ENCODE results near the gene CYS1. TPM values are rescaled to one million over a fixed set of nuclear protein-coding genes. Genes with fewer than 3 reads are reported as not detected.
A peak's percentile ranks its signal among the peaks of the same experiment; 100 is the strongest.

Gene CYS1
- total RNA-seq, 1 donor from 2014 or later, result 0.56 TPM

GRCh38 chr2:10046931-10047330 is 33.3 kb downstream of the CYS1 start:
- Histone ChIP-seq H3K4me1 (peaks cover 3% of the 10 kb centered on the region), H3K27me3 (peaks cover 18% of the 10 kb centered on the region), H3K27ac (no peak overlapping the region), H3F3A (ENCODE audit: low read depth) (peaks cover 29% of the 10 kb centered on the region), H3K9ac (no peak overlapping the region), H3K9me3 (ENCODE audit: low read depth) (peaks cover 5% of the 10 kb centered on the region), H3K4me2 (no peak overlapping the region), H3K36me3 (no peaks in the 10 kb centered on the region), H4K20me1 (ENCODE audit: low read depth) (peaks cover 15% of the 10 kb centered on the region), H2AFZ (replicated peaks) (no peak overlapping the region), H3K4me3 (no peak overlapping the region), H3K79me2 (ENCODE audit: low read depth) (no peaks in the 10 kb centered on the region)
- Mint-ChIP-seq H3K27ac (no peak overlapping the region), H3K4me3 (peak overlapping the region; percentile 4), H3K4me1 (peaks cover 28% of the 10 kb centered on the region), H3K9me3 (no peaks in the 10 kb centered on the region), H3K27me3 (ENCODE audit: insufficient read depth, low read depth) (peaks cover 6% of the 10 kb centered on the region), H3K36me3 (peaks cover 21% of the 10 kb centered on the region)
- DNase-seq (ENCODE audit: low spot score), result no peak
- TF ChIP-seq CTCF (IDR thresholded peaks at IDR 0.05) (no peak), EZH2 (IDR thresholded peaks at IDR 0.05) (no peak), EZH2phosphoT487 (IDR thresholded peaks at IDR 0.05) (no peak)

DNA sequence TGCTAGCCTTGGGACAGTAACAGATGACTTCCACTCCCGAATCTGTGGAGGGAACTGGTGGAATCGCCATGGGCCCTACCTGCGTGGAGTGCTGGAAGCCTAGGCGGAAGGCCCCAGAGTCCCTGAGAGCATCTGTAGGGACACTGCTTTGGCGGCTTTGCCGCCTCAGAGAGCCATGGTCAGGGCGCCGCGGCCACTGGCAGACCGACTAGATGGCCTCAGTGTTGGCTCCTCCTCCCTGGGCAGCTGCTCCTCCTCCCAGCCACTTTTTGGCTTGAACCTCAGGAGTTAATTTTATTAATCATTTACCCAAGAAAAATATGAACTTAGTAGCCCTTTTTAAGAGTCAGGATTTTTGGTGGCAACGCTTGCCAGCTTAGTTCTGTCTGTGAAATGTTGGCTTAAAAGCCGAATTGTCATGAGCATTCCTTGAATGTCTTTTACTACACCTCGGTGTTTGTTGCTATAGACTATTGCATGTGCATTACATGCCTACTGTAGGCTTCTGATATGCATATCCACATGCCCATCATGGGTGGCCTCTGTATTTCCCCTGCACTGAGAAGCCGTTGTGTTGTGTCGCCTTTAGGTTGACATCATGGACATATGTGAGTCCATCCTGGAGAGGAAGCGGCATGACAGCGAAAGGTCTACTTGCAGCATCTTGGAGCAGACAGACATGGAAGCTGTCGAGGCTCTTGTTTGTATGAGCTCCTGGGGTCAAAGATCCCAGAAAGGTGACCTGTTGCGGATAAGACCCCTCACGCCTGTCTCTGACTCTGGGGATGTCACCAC is 34.5 kb downstream of the CYS1 start:
- Mint-ChIP-seq H3K27ac (no peak overlapping the region), H3K4me3 (peak overlapping the region; percentile 53), H3K9me3 (peaks cover 1% of the 10 kb centered on the region), H3K27me3 (ENCODE audit: insufficient read depth, low read depth) (peaks cover 13% of the 10 kb centered on the region), H3K36me3 (peaks cover 21% of the 10 kb centered on the region), H3K4me1 (peaks cover 36% of the 10 kb centered on the region)
- Histone ChIP-seq H3F3A (ENCODE audit: low read depth) (peaks cover 29% of the 10 kb centered on the region), H3K36me3 (no peaks in the 10 kb centered on the region), H3K9ac (no peak overlapping the region), H3K79me2 (ENCODE audit: low read depth) (no peaks in the 10 kb centered on the region), H2AFZ (replicated peaks) (no peak overlapping the region), H3K4me3 (no peak overlapping the region), H3K4me2 (no peak overlapping the region), H4K20me1 (ENCODE audit: low read depth) (peaks cover 15% of the 10 kb centered on the region), H3K27ac (no peak overlapping the region), H3K27me3 (peaks cover 30% of the 10 kb centered on the region), H3K9me3 (ENCODE audit: low read depth) (peaks cover 5% of the 10 kb centered on the region), H3K4me1 (peaks cover 3% of the 10 kb centered on the region)
- no peak for DNase-seq (ENCODE audit: low spot score)
- no peak for TF ChIP-seq EZH2 (IDR thresholded peaks at IDR 0.05)

GRCh38 chr2:10043906-10044601 is 36.2 kb downstream of the CYS1 start:
- H3K27ac Mint-ChIP-seq, result no peak overlapping the region
- no peak overlapping the region for H3K27ac ChIP-seq

DNA sequence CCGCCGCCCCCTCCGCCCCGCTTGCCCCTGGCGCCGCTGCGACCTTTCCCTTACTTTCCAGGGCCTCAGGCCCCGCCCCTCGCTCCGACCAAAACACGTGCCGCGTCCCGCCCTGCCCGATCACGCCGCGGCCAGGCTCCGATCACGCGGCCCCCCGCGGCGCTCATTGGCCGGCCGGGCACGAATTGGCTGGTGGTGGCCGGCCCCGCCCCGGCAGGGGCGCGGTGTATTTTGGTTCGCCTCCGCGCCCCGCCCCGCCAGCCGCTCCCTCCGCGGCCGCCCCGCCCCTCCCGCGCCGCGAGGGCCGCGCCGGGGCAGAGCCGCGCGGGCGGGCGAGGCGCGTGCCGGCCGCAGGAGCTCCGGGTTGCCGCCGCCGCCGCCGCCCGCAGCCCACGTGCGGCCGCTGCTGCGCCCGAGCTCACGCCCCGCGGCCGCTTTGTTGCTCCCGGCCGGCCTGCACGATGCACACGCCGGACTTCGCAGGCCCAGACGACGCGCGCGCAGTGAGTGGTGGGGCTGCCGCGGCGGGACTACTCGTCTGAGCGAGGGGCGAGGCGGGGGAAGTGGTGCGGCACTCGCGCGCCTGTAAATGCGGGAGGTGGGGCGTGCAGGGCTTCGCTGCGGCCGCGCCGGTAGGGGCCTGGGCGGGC is 36.8 kb downstream of the CYS1 start, which contains the start of gene KLF11:
TSS of gene KLF11 (plus strand) at position 295 of the 650 bp plus-strand sequence. CDS start at position 462, 167 bp downstream.
- H3K27me3 Mint-ChIP-seq (ENCODE audit: insufficient read depth, low read depth), result peaks cover 21% of the 10 kb centered on the region
- peaks cover 13% of the 10 kb centered on the region for H4K20me1 ChIP-seq (ENCODE audit: low read depth)
- H3K9me3 ChIP-seq (ENCODE audit: low read depth), result peaks cover 5% of the 10 kb centered on the region
- no peak within 1 kb of the TSS for H3K9ac ChIP-seq
- TF ChIP-seq EZH2 (IDR thresholded peaks at IDR 0.05) (no peak), CTCF (IDR thresholded peaks at IDR 0.05) (no peak), EZH2phosphoT487 (IDR thresholded peaks at IDR 0.05) (no peak)
- no peaks in the 10 kb centered on the region for H3K36me3 ChIP-seq
- H3K27me3 ChIP-seq, result peaks cover 37% of the 10 kb centered on the region
- peaks cover 14% of the 10 kb centered on the region for H3K36me3 Mint-ChIP-seq
- H2AFZ ChIP-seq (replicated peaks), result peak within 1 kb of the TSS; percentile 14
- H3K27ac Mint-ChIP-seq, result peak within 1 kb of the TSS; percentile 97
- H3F3A ChIP-seq (ENCODE audit: low read depth), result peaks cover 33% of the 10 kb centered on the region
- peak within 1 kb of the TSS; percentile 38 for H3K4me3 ChIP-seq
- H3K4me2 ChIP-seq, result peak within 1 kb of the TSS; percentile 71
- H3K27ac ChIP-seq, result no peak within 1 kb of the TSS
- peaks cover 3% of the 10 kb centered on the region for H3K4me1 ChIP-seq
- H3K4me3 Mint-ChIP-seq, result peak within 1 kb of the TSS; percentile 91
- peaks cover 50% of the 10 kb centered on the region for H3K4me1 Mint-ChIP-seq
- no peaks in the 10 kb centered on the region for H3K79me2 ChIP-seq (ENCODE audit: low read depth)
- peaks cover 2% of the 10 kb centered on the region for H3K9me3 Mint-ChIP-seq
- peak; percentile 96 for DNase-seq (ENCODE audit: low spot score)

More at GRCh38 chr2:10043906-10044601, 36.2 kb downstream of the CYS1 start:
- Histone ChIP-seq H3K79me2 (ENCODE audit: low read depth) (no peaks in the 10 kb centered on the region), H4K20me1 (ENCODE audit: low read depth) (peaks cover 15% of the 10 kb centered on the region), H2AFZ (replicated peaks) (no peak overlapping the region), H3K27me3 (peaks cover 37% of the 10 kb centered on the region), H3K4me2 (peak overlapping the region; percentile 67), H3F3A (ENCODE audit: low read depth) (peaks cover 32% of the 10 kb centered on the region), H3K9ac (no peak overlapping the region), H3K4me3 (peak overlapping the region; percentile 38), H3K9me3 (ENCODE audit: low read depth) (peaks cover 5% of the 10 kb centered on the region), H3K4me1 (peaks cover 3% of the 10 kb centered on the region), H3K36me3 (no peaks in the 10 kb centered on the region)
- peaks cover 21% of the 10 kb centered on the region for H3K27me3 Mint-ChIP-seq (ENCODE audit: insufficient read depth, low read depth)
- no peak for TF ChIP-seq EZH2phosphoT487 (IDR thresholded peaks at IDR 0.05)
- peak; percentile 38 for TF ChIP-seq EZH2 (IDR thresholded peaks at IDR 0.05)
- H3K9me3 Mint-ChIP-seq, result peaks cover 2% of the 10 kb centered on the region
- H3K4me3 Mint-ChIP-seq, result peak overlapping the region; percentile 80
- peak; percentile 94 for DNase-seq (ENCODE audit: low spot score)
- peaks cover 14% of the 10 kb centered on the region for H3K36me3 Mint-ChIP-seq
- peaks cover 45% of the 10 kb centered on the region for H3K4me1 Mint-ChIP-seq
